Measurements from ENCODE around the gene STAB1.
A peak's percentile ranks its signal among the peaks of the same experiment; 100 is the strongest.

Gene STAB1

GRCh38 chr3:52527732-52528585, 32.8 kb downstream of the STAB1 start:
- no peak for TF ChIP-seq CTCF (IDR thresholded peaks at IDR 0.05)
- DNase-seq (ENCODE audit: low spot score), result peak; percentile 71
- peak overlapping the region; percentile 79 to 94 for H3K27ac ChIP-seq
- H3K4me3 ChIP-seq, result no peak overlapping the region

DNA sequence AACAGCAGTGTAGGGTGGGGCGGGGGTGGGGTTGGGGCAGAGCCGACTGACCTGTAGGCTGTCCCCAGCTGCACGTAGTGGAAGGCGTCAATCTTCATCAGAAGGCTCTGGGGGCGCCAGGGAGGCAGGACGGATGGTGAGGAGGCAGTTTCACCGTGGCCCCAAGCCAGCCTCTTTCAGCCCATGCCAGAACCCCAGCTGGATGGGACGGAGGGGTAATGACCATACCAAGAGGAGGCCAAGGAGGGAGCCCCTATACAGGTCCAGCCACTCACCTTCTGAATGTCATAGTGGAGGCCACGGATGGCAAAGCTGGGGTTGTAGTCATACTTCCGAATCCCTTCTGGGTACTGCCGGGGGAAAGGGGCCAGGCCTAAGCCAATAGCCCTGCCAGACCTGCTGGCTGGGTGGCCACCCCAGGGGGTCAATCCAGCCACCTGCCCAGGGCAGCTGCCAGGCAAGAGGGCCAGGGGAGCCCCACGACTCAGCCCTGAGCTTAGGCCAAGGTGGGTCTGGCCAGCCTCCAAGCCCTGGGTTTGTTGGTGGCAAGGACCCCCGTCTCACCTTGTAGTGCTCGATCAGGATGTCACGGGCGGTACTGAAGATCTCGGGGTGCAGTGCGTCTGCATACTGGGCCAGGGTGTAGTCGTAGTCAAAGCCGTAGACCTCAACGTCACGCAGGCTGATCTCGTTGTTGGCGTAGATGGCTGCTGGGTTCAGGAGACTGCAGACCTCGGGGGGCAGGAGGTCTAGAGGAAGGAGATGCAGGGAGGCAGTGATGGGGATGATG, 33.6 kb downstream of the STAB1 start:
- TF ChIP-seq CTCF (IDR thresholded peaks at IDR 0.05), result no peak
- no peak overlapping the region for H3K4me3 ChIP-seq
- peak; percentile 72 for DNase-seq (ENCODE audit: low spot score)
- H3K27ac ChIP-seq, result peak overlapping the region; percentile 79 to 94

GRCh38 chr3:52529376-52530333, 34.5 kb downstream of the STAB1 start:
- peak overlapping the region; percentile 79 to 94 for H3K27ac ChIP-seq
- no peak for TF ChIP-seq CTCF (IDR thresholded peaks at IDR 0.05)
- DNase-seq (ENCODE audit: low spot score), result peak; percentile 86
- peak overlapping the region; percentile 41 for H3K4me3 ChIP-seq

DNA sequence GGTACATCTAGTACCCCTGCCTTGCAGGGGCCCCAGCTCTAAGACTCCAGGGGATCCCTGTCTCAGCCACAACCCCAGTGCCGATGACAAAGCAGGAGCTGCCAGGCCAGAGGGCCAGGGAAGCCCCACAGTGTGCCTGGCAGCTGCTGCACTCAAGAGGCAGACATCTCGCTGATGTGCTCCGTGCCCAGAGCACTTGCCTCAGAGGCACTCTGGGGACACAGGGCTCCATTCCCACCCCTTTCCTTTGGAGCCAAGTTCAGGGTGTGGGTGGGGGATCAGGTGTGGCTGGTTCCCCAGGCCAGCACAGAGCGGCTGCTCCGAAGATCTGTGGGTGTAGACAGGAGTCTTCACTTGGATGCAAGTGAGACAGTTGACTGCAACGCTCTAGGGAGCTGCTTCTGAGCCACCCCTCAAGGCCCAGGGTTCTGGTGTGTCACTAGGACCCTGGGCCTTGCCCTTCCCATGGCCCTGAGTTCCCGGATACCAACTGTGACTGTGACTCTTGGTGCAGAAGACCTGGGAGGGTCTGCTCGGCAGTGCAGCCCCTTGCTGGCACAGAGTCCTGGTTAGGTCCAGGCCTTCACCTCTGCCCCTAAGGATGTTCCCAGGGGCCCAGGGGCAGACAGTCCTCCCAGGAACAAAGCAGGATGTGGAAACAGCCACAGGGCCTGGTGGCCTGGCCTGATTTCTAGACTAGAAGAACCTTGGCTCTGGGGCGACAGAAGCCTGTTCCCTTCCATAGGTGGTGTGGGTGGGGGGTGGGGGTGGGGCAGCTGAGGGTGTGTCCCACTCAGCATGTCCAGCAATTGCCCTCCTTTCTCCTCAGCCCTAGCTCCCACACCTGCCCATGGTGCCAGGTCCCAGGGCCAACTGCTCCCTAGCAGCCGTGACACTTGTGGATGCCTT, 36.0 kb downstream of the STAB1 start:
- DNase-seq (ENCODE audit: low spot score), result peak; percentile 74
- TF ChIP-seq CTCF (IDR thresholded peaks at IDR 0.05), result no peak
- Histone ChIP-seq H3K4me3 (peak overlapping the region; percentile 86), H3K27ac (peak overlapping the region; percentile 79 to 94)

DNA sequence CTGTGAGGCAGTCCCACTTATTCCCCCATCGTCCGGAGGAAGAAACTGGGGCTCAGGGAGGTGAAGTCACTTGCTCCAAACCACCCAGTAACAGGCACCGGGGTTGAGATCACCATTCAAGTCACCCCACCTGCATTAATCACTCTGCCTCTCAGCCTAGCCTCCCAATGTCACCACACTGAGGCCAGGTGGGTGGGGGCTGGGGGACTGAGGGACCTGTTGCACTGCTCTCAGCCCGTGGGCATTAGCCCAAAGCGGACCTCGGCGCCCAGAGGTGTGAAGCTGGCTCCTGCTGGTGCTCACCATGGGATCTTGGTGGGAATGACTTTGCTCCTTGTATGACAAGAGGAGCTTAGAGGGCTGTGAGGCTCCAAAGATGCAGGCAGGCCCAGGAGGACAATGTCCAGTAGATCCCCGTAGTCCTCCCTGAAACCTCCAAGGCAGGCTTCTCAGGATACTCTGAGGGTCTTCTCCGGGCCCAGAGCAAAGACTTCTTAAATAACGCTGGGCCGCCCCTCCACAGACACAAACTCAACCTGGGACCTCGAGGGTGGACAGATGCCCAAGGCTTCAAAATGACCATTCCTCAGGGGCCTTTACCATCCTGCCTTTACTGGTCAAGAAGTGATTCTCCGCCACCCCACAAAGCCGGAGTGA, 36.9 kb downstream of the STAB1 start:
- DNase-seq (ENCODE audit: low spot score), result peak; percentile 76
- Histone ChIP-seq H3K27ac (peak overlapping the region; percentile 79 to 94), H3K4me3 (peak overlapping the region; percentile 86)
- TF ChIP-seq CTCF (IDR thresholded peaks at IDR 0.05), result no peak

All from coronary artery (tissue), 2 donors.